GM13977 (cell line): Measurements from ENCODE around the gene ITPRIPL2.

Experiments
- DNase-seq: peaks from one replicate; pipeline ENCODE4 v3.0.0; 2012; ENCODE audit warnings: low spot score
- CTCF ChIP-seq: IDR thresholded peaks from 2 replicates; pipeline ENCODE4 v1.5.1; 2012; ENCODE audit warnings: mild to moderate bottlenecking, control low read depth; ENCODE audit not compliant: insufficient read depth; ENCODE audit errors: extremely low read depth, missing control alignments
- in situ Hi-C: fragments of 300-500 bp; cut with MboI; formaldehyde crosslinking; loops from one replicate; pipeline ENCODE4 v1.12.0; 2022; ENCODE audit warnings: low sequenced_read_pairs, low pct_unique_long_range_greater_than_20kb, mixed read lengths, inconsistent platforms; ENCODE audit not compliant: unreplicated experiment

The ITPRIPL2 gene

GRCh38 chr16:19073863-19074262 is 39.9 kb upstream of the ITPRIPL2 start:
- TF ChIP-seq CTCF, result no peak
- no peak for DNase-seq
- in situ Hi-C loops, result no loop called here

GRCh38 chr16:19075511-19075910 is 38.3 kb upstream of the ITPRIPL2 start:
- in situ Hi-C loops, result no loop called here
- no peak for DNase-seq
- TF ChIP-seq CTCF, result no peak

- in situ Hi-C loops, result no loop called here
- no peak for DNase-seq
- TF ChIP-seq CTCF, result no peak
These were observed 35.9 kb upstream of the ITPRIPL2 start for GRCh38 chr16:19077879-19078278.

- no peak for DNase-seq
- in situ Hi-C loops, result loop anchor here (10.0 kb wide), 1 partner anchor 81 kb away; the partner anchor contains the start of gene SYT17
- TF ChIP-seq CTCF, result no peak
These were observed 30.1 kb upstream of the ITPRIPL2 start for GRCh38 chr16:19083670-19084069.

GRCh38 chr16:19084139-19084538 is 29.6 kb upstream of the ITPRIPL2 start:
- TF ChIP-seq CTCF, result no peak
- in situ Hi-C loops, result loop anchor here (10.0 kb wide), 1 partner anchor 81 kb away; the partner anchor contains the start of gene SYT17
- DNase-seq, result no peak

- TF ChIP-seq CTCF, result no peak
- in situ Hi-C loops, result loop anchor here (5.0 to 10.0 kb wide), 2 partner anchors 80 to 287 kb away; partner anchors contain the start of gene SYT17
- DNase-seq, result no peak
These were observed 28.9 kb upstream of the ITPRIPL2 start for GRCh38 chr16:19084879-19085278.

- no peak for DNase-seq
- in situ Hi-C loops, result loop anchor here (5.0 to 10.0 kb wide), 2 partner anchors 79 to 287 kb away; partner anchors contain the start of gene SYT17
- TF ChIP-seq CTCF, result no peak
These were observed 28.0 kb upstream of the ITPRIPL2 start for GRCh38 chr16:19085679-19086200.
